DND-41 (cell line): ENCODE measurements around the gene ABCA2.

Experiments used
- CTCF ChIP-seq: IDR thresholded peaks from 2 replicates; pipeline ENCODE4 v1.5.1; 2012; ENCODE audit warnings: borderline replicate concordance, low read length, moderate library complexity, mild to moderate bottlenecking; ENCODE audit not compliant: poor library complexity, severe bottlenecking; ENCODE audit errors: extremely low read depth
- EZH2 ChIP-seq: IDR thresholded peaks from 3 replicates; pipeline ENCODE4 v1.6.1; 2012; ENCODE audit warnings: borderline replicate concordance, low read depth, mild to moderate bottlenecking, moderate library complexity, low read length, inconsistent platforms; ENCODE audit not compliant: severe bottlenecking

GRCh38 chr9:137075275-137075775, 47.3 kb upstream of the ABCA2 start:
- TF ChIP-seq CTCF (no peak), EZH2 (no peak)
